ENCODE data around the gene CUTA.
A peak's percentile ranks its signal among the peaks of the same experiment; 100 is the strongest.

CUTA gene

GRCh38 chr6:33428966-33429749 lies 11.3 kb upstream of the CUTA start:
- ChIA-PET POLR2A (interaction anchor here (0.6 kb wide), 1 partner anchor 120 kb away, joined by 3 read pairs; no protein-coding TSS in a partner anchor), CTCF (interaction anchor here (1.1 to 2.2 kb wide), 9 partner anchors 11 to 151 kb away, joined by 3 to 9 read pairs (median 5); partner anchors contain the start of genes BAK1, CUTA and ZBTB9)
- no peak for DNase-seq (ENCODE audit: extremely low spot score)
- no peak for TF ChIP-seq CTCF (IDR thresholded peaks at IDR 0.05; ENCODE audit: control extremely low read depth, extremely low read depth, low read depth, missing control alignments)

GRCh38 chr6:33428224-33428965 lies 10.5 kb upstream of the CUTA start:
- POLR2A ChIA-PET = interaction anchor here (0.6 kb wide), 1 partner anchor 121 kb away, joined by 3 read pairs; no protein-coding TSS in a partner anchor
- no peak for TF ChIP-seq CTCF (IDR thresholded peaks at IDR 0.05; ENCODE audit: control extremely low read depth, extremely low read depth, low read depth, missing control alignments)
- CTCF ChIA-PET = interaction anchor here (1.1 to 2.2 kb wide), 5 partner anchors 10 to 62 kb away, joined by 3 to 9 read pairs (median 5); partner anchors contain the start of genes CUTA and ZBTB9
- no peak for DNase-seq (ENCODE audit: extremely low spot score)

- POLR2A ChIA-PET = no interaction called here
- DNase-seq (ENCODE audit: extremely low spot score) = peak; percentile 72
- CTCF ChIA-PET = interaction anchor here (1.3 kb wide), 1 partner anchor 63 kb away, joined by 3 read pairs; no protein-coding TSS in a partner anchor
- peak; percentile 11 for TF ChIP-seq CTCF (IDR thresholded peaks at IDR 0.05; ENCODE audit: control extremely low read depth, extremely low read depth, low read depth, missing control alignments)
These were observed 9.8 kb upstream of the CUTA start for GRCh38 chr6:33427585-33428223.

- peak; percentile 42 for DNase-seq (ENCODE audit: extremely low spot score)
- CTCF ChIA-PET = interaction anchor here (1.1 to 2.1 kb wide), 11 partner anchors 9 to 284 kb away, joined by 3 to 11 read pairs (median 5); partner anchors contain the start of genes B3GALT4, CUTA, PFDN6 and UQCC2
- POLR2A ChIA-PET = interaction anchor here (0.6 kb wide), 1 partner anchor 28 kb away, joined by 3 read pairs; no protein-coding TSS in a partner anchor
- no peak for TF ChIP-seq CTCF (IDR thresholded peaks at IDR 0.05; ENCODE audit: control extremely low read depth, extremely low read depth, low read depth, missing control alignments)
These were observed 8.9 kb upstream of the CUTA start for GRCh38 chr6:33426590-33427511.

- TF ChIP-seq CTCF (IDR thresholded peaks at IDR 0.05; ENCODE audit: control extremely low read depth, extremely low read depth, low read depth, missing control alignments) = peak; percentile 88
- DNase-seq (ENCODE audit: extremely low spot score) = peak; percentile 86
- POLR2A ChIA-PET = interaction anchor here (0.6 kb wide), 1 partner anchor 27 kb away, joined by 3 read pairs; no protein-coding TSS in a partner anchor
- CTCF ChIA-PET = interaction anchor here (0.7 to 2.1 kb wide), 16 partner anchors 9 to 285 kb away, joined by 3 to 11 read pairs (median 4); partner anchors contain the start of genes B3GALT4, CUTA, PFDN6 and PHF1
These were observed 8.0 kb upstream of the CUTA start for GRCh38 chr6:33425668-33426577.

Measured in GM10248 (cell line).